MCF 10A (cell line): Measurements from ENCODE around the gene AGPS. TPM values are rescaled to one million over a fixed set of nuclear protein-coding genes. Genes with fewer than 3 reads are reported as not detected.

Source experiments
- BruUV-seq: library from RNA; stranded (reverse); fragments of 400-500 nt; replicated peaks from 2 replicates; lab custom pipeline; 2021; lab: Mats Ljungman, UMichigan
- CTCF ChIA-PET: fragments of 300-600 bp; sonication (Branson Sonifier 250); formaldehyde crosslinking; extraction: SDS; loops from one replicate; lab custom pipeline; 2021; ENCODE audit warnings: antibody characterized with exemption, inconsistent platforms; lab: Yijun Ruan, JAX
- POLR2A ChIA-PET: fragments of 300-600, 350-650 bp; sonication (Branson Sonifier 250); formaldehyde crosslinking; extraction: SDS; loops from one replicate; lab custom pipeline; 2020; ENCODE audit warnings: antibody characterized with exemption, inconsistent platforms; lab: Yijun Ruan, JAX
- DNase-seq: peaks from one replicate; pipeline ENCODE4 v3.0.0-alpha.2; 2018; ENCODE audit not compliant: unreplicated experiment
- H3K27ac Mint-ChIP-seq: one replicate; pipeline ENCODE4 v1.8.0; 2022; ENCODE audit warnings: mild to moderate bottlenecking, low read depth, mixed read lengths; ENCODE audit not compliant: unreplicated experiment
- H3K27me3 Mint-ChIP-seq: one replicate; pipeline ENCODE4 v1.8.0; 2022; ENCODE audit warnings: mixed read lengths; ENCODE audit not compliant: insufficient read depth, unreplicated experiment
- H3K36me3 Mint-ChIP-seq: one replicate; pipeline ENCODE4 v1.8.0; 2022; ENCODE audit warnings: mild to moderate bottlenecking, moderate library complexity, mixed read lengths; ENCODE audit not compliant: insufficient read depth, unreplicated experiment
- H3K4me1 Mint-ChIP-seq: one replicate; pipeline ENCODE4 v1.8.0; 2022; ENCODE audit warnings: mixed read lengths; ENCODE audit not compliant: insufficient read depth, unreplicated experiment
- H3K4me3 Mint-ChIP-seq: one replicate; pipeline ENCODE4 v1.8.0; 2022; ENCODE audit warnings: mild to moderate bottlenecking, moderate library complexity, mixed read lengths; ENCODE audit not compliant: unreplicated experiment
- H3K9me3 Mint-ChIP-seq: one replicate; pipeline ENCODE4 v1.8.0; 2022; ENCODE audit warnings: mixed read lengths; ENCODE audit not compliant: unreplicated experiment
- CTCF ChIP-seq: fragments of 200-600 bp; IDR thresholded peaks from one replicate; pipeline ENCODE4 v1.8.0; 2022; ENCODE audit warnings: antibody characterized with exemption, mild to moderate bottlenecking; ENCODE audit not compliant: unreplicated experiment
- intact Hi-C: fragments of 100-400 bp; cut with micrococcal nuclease; formaldehyde crosslinking; loops from 2 replicates; pipeline ENCODE4 v1.14.1; 2022
- total RNA-seq: library from RNA; stranded (reverse); gene quantifications from 2 replicates; pipeline ENCODE4 v1.2.3, GENCODE V29; 2022

Gene AGPS
- total RNA-seq, 1 experiment from 2014 or later, result 49.5 TPM

GRCh38 chr2:177506505-177506904 is 113.9 kb downstream of the AGPS start:
- H3K9me3 Mint-ChIP-seq, result no peaks in the 10 kb centered on the region
- ChIA-PET POLR2A (no interaction called here), CTCF (interaction anchor here (0.6 to 0.7 kb wide), 2 partner anchors 226 to 252 kb away, joined by 3 to 4 read pairs; no protein-coding TSS in a partner anchor)
- intact Hi-C loops, result no loop called here
- peaks cover 25% of the 10 kb centered on the region for H3K36me3 Mint-ChIP-seq
- H3K4me1 Mint-ChIP-seq, result no peaks in the 10 kb centered on the region
- H3K27ac Mint-ChIP-seq, result peak overlapping the region; percentile 13
- BruUV-seq, result no TSS peak
- TF ChIP-seq CTCF, result no peak
- H3K4me3 Mint-ChIP-seq, result no peak overlapping the region
- no peaks in the 10 kb centered on the region for H3K27me3 Mint-ChIP-seq
- no peak for DNase-seq

GRCh38 chr2:177506998-177507397 is 114.4 kb downstream of the AGPS start:
- intact Hi-C loops, result no loop called here
- POLR2A ChIA-PET, result no interaction called here
- no peak for DNase-seq
- Mint-ChIP-seq H3K36me3 (peaks cover 25% of the 10 kb centered on the region), H3K27ac (peak overlapping the region; percentile 13), H3K4me1 (no peaks in the 10 kb centered on the region), H3K27me3 (no peaks in the 10 kb centered on the region), H3K9me3 (no peaks in the 10 kb centered on the region), H3K4me3 (no peak overlapping the region)
- BruUV-seq, result no TSS peak
- CTCF ChIA-PET, result interaction anchor here (0.6 kb wide), 1 partner anchor 226 kb away, joined by 4 read pairs; no protein-coding TSS in a partner anchor
- no peak for TF ChIP-seq CTCF

DNA sequence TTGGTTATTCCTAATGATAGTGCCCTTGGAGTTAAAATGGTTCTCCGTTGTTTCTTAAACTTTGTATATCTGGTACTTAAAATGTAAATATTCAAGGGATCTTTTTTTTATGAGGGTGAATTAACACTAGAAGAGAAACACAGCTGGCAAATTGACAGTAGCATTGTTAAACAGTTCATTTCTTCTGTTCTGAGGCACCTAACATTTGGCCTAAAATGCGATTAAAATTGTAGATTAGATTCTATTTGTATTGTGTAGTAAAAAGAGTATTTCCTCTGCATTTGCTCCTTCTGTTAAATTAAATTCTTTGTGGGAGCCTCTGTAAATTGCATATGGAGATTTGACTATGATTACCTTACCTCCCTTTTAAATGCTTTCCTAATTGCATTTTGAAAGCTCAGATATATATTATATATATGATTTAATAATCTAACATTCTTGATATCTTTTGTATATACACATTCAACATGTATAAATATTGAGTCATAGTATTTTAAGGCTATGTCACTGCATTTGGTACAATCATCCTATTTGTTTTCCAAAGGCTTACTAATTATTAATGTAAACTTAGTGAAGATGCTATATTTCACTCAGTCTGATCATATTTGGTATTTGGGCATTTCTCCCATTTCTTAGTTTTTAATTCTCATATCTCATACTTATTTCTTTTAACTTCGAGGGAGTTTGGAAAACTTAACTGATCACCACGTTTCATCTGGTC is 124.4 kb downstream of the AGPS start:
- H3K27ac Mint-ChIP-seq, result no peak overlapping the region
- no peaks in the 10 kb centered on the region for H3K9me3 Mint-ChIP-seq
- intact Hi-C loops, result no loop called here
- BruUV-seq, result no TSS peak
- CTCF ChIA-PET, result no interaction called here
- POLR2A ChIA-PET, result no interaction called here
- TF ChIP-seq CTCF, result no peak
- no peak overlapping the region for H3K4me3 Mint-ChIP-seq
- DNase-seq, result no peak
- peaks cover 6% of the 10 kb centered on the region for H3K4me1 Mint-ChIP-seq
- H3K27me3 Mint-ChIP-seq, result no peaks in the 10 kb centered on the region
- H3K36me3 Mint-ChIP-seq, result peaks cover 4% of the 10 kb centered on the region

GRCh38 chr2:177518754-177519153 is 126.2 kb downstream of the AGPS start:
- CTCF ChIA-PET, result interaction anchor here (0.6 to 1.5 kb wide), 3 partner anchors 29 to 200 kb away, joined by 3 to 9 read pairs (median 5); no protein-coding TSS in a partner anchor
- TF ChIP-seq CTCF, result no peak
- Mint-ChIP-seq H3K9me3 (no peaks in the 10 kb centered on the region), H3K4me3 (no peak overlapping the region), H3K36me3 (peaks cover 8% of the 10 kb centered on the region), H3K27ac (no peak overlapping the region), H3K27me3 (no peaks in the 10 kb centered on the region), H3K4me1 (peaks cover 6% of the 10 kb centered on the region)
- intact Hi-C loops, result no loop called here
- POLR2A ChIA-PET, result interaction anchor here (0.6 to 1.3 kb wide), 2 partner anchors 17 to 354 kb away, joined by 3 to 4 read pairs; no protein-coding TSS in a partner anchor
- DNase-seq, result no peak
- BruUV-seq, result no TSS peak
